NCI-H82 treated with DMSO at 0.1 percent for 48 hours (cell line): ENCODE data around the gene MAPKAPK3.

ENCODE experiments used
- DNase-seq: peaks from one replicate; lab custom pipeline; 2025; ENCODE audit not compliant: unreplicated experiment; lab: John Stamatoyannopoulos, UW

The MAPKAPK3 gene

GRCh38 chr3:50625231-50626182 is 8.6 kb downstream of the MAPKAPK3 start:
- DNase-seq = peak; percentile 54

DNA sequence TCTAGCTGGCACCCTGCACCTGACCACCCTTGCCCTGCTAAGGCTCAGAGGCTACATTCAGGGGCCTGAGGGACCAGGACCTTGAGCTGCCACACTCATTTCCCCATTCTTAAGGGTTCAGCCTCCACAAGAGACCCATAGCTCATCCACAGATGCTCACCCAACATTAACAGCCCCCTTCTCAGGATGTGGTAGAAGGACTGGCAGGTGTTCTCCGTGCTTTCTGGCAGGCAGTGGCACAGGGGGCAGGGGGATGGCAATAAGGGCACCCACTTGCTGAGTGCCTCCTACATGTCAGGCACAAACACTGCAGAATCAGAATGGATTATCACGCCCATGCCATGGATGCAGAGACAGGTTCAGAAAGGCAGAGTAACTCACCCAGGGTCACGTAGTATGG is 9.4 kb downstream of the MAPKAPK3 start:
- DNase-seq = no peak

DNA sequence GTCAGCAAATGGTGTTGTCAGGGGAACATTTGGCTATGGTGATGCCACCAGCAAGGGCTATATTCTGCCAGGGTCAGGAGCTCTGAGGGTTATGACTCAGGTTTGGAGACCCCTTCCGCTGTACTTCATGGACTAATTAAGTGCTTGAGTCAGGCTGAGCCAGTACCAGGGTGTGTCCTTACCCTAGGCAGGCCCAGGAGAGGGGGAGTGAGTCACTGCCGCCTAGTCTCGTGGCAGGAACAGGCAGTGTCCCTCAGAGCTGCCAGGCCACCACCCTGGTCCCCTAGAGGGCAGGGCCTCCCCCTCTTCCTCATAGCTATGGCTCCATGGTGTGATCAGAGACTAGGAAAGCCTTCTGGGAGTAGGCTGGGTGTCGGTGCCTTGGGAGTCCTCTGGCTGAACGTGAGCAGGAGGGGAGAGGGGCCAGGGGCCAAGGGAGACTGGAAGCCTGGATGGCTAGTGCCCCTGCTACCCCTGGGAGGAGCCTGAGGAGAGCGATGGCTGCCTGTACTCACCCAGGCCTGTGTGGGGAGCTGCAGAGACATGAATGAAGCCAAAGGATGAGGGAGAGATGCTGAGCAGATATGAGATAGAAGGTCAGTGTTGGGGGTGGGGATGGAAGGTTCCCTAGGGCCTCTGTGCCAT is 10.6 kb downstream of the MAPKAPK3 start:
- DNase-seq = no peak

DNA sequence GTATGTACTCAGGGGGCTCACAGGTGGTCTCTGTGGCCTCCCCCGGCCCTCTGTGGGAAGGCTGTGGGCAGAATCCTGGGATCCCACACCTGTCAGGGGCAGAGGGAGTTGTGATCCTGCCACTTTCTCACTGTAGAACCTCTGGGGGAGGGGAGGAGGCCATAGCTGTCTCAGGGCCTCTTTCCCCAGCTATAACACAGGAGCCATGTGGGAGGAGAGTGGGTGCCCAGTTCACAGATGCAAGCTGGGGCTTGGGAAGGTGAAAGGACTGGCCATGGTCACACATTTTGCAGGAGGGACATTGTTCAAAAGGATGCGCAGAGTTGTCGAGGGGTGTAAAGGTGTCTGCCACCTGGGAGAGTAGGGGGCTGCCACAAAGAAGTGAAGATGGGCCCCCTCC is 11.7 kb downstream of the MAPKAPK3 start:
- DNase-seq = no peak

DNA sequence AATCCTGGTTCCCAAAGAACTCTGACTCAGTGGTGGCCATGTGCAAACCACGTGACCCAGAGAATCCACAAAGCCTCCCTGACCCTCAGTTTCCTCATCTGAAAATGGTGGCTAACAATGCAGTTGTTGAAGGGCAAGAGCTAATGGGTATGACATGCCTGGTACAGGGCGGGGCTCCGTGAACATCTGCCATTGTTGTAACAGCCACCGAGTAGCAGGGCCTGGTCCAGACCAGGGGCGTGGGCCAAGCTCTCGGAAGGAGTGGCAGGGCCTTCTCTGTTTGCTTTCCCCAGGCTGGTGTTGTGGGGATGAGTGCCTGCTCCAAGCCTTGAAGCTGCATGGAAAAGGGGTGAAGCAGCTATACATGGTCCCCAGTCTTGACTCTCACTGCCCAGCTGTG is 13.4 kb downstream of the MAPKAPK3 start:
- DNase-seq = no peak

- DNase-seq = no peak
Observed at GRCh38 chr3:50630877-50631276, 13.9 kb downstream of the MAPKAPK3 start.

GRCh38 chr3:50632450-50632849 is 15.5 kb downstream of the MAPKAPK3 start:
- no peak for DNase-seq

GRCh38 chr3:50633230-50633790 is 16.4 kb downstream of the MAPKAPK3 start:
- no peak for DNase-seq

DNA sequence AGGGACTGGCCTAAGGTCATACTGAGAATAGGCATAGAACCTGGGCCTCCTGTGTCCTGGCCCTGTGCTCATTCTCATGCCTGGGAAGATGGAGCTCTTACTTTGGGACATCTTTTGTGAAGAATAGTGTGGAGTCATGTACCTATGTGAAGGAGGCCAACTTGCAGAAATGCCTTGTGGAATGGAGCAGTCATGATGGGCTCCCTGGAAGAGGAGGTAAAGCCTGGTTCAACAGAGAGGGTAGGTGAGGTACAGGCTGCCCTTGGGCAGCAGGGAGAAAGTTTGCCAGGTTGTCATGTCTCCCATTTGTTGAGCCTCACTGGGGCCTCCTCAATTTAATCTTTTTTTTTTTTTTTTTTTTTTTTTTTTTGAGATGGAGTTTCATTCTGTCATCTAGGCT is 18.1 kb downstream of the MAPKAPK3 start:
- no peak for DNase-seq

GRCh38 chr3:50637011-50637410 is 20.1 kb downstream of the MAPKAPK3 start:
- no peak for DNase-seq

GRCh38 chr3:50637945-50638344 is 21.0 kb downstream of the MAPKAPK3 start:
- no peak for DNase-seq

DNA sequence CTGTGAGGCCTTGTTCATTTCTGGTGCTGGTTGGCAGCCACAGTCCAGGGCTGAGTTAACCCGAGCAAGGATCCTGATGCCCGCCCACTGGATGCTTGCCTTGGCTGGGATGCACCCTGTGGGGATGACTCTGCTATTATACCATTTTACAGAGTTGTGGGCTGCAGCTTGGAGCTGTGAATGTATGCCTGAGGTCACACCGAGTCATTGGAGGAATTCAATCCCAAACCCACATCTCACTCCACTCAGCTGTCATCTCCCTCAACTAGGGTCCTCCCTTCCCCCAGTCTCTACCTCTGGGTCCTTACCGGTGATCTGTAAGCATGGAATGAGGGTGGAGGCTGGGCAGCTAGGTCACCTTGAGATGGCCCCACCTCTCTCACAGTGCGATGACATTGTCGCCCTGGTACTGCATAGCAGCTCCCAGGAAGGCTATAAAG is 22.1 kb downstream of the MAPKAPK3 start:
- no peak for DNase-seq

DNA sequence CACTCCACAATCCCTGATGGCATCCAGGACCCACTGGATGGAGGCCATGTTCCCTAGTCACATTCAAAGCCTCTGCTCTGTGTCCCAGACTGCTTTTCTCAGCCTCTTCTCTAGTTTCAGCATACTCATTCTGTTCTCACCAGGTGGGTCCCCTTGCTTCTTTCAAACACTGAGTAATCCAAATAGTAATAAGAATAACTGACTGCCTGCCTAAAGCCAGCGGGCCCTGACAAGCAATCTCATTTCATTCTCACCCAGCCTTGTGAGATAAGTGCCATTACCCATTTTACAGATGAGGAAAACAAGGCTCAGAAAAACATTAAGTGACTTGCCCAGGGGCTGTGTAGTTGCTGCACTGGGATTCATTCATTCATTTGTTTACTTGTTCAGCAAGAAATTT is 25.4 kb downstream of the MAPKAPK3 start:
- no peak for DNase-seq

GRCh38 chr3:50644561-50644960 is 27.6 kb downstream of the MAPKAPK3 start:
- DNase-seq = no peak

- no peak for DNase-seq
Observed at GRCh38 chr3:50645378-50645777, 28.4 kb downstream of the MAPKAPK3 start.

GRCh38 chr3:50648313-50648712 is 31.4 kb downstream of the MAPKAPK3 start:
- no peak for DNase-seq

GRCh38 chr3:50648944-50649343 is 32.0 kb downstream of the MAPKAPK3 start:
- DNase-seq = no peak

DNA sequence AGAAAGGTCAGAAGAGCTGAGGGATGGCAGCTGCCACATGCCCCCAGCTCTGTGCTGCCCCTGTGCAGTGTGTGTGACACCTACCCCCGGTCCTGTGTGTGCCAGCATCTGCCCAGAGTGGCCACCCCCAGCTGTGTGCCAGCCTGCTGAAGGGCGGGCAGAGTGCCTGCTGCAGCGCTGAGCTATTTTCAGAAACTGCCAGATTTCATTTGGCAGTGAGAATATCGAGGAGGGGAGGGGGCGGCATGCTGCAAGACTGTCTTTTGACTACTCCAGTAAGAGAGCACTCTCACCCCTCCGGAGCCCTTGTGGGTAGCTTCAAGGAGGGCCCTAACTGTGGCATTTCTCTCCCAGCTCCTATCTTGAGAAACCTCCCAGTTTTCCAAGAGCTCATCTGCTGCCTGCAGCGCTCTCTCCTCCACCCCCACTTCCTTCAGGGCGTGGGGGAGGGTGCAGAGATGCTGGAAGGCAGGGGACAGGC is 32.5 kb downstream of the MAPKAPK3 start:
- no peak for DNase-seq

DNA sequence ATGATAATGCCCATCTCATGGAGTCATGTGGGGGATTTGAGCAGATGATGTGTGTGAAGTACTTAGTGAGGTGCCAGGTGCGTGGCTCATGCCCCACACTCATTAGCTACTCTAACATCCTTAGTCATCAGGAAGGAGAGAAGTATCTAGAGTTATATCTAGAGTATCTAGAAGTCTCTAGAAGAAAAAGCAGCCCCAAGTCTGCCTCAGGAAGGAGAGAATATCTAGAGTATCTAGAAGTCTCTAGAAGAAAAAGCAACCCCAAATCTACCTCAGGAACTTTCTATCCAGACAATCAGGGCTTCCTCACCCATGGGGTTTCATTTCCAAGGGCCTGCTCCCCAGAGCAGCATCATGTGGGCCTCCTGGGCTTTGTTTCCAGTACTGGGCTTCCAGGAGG is 33.1 kb downstream of the MAPKAPK3 start:
- no peak for DNase-seq

DNA sequence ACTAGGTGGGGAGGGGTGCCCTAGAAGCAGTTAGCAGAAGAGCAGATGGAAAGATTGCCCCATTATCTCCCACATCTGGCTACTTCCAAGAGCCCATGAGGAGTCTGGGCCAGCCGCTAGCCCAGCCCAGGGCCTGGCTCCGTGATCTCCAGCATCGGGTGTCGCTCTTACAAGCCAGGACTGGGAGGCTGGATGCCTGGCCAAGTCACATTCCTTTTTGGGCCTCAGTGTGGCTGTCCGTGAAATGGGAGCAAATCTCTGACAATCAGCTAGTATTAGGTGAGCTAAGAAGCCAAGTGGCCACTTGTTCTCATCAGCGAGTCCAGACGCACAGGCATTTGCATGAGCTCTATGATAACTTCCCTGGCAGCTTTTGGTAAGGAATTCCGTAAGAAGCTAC is 34.5 kb downstream of the MAPKAPK3 start:
- no peak for DNase-seq

- no peak for DNase-seq
Observed at GRCh38 chr3:50651920-50652529, 35.1 kb downstream of the MAPKAPK3 start.
